Right atrium auricular region (tissue), 2 donors: Measurements from ENCODE around the gene PIP4K2A. TPM values are rescaled to one million over a fixed set of nuclear protein-coding genes. Genes with fewer than 3 reads are reported as not detected.

Source experiments
- DNase-seq: peaks from one replicate; pipeline ENCODE4 v3.0.0-alpha.2; 2019; ENCODE audit warnings: low spot score
- H3K27ac ChIP-seq, 2 donors: fragments of 200-600 bp; sonication (generic); 1 replicate in 1 of 2; 2 replicates in 1 of 2; pipeline ENCODE4 v1.5.1; 2016 to 2019
- H3K27me3 ChIP-seq, 2 donors: fragments of 200-600 bp; sonication (generic); one replicate each; pipeline versions ENCODE4 v1.5.1 to v1.6.0; 2017 to 2019
- H3K36me3 ChIP-seq: fragments of 200-600 bp; sonication (generic); one replicate; pipeline ENCODE4 v1.5.1; 2016
- H3K4me1 ChIP-seq, 2 donors: fragments of 200-600 bp; sonication (generic); one replicate each; pipeline versions ENCODE4 v1.5.1 to v1.6.0; 2017 to 2019
- H3K4me3 ChIP-seq, 2 donors: fragments of 200-600 bp; sonication (generic); 1 replicate in 1 of 2; 2 replicates in 1 of 2; pipeline ENCODE4 v1.5.1; 2017 to 2019; ENCODE audit warnings: mild to moderate bottlenecking in 1 of 2, moderate library complexity in 1 of 2
- H3K9me3 ChIP-seq, 2 donors: fragments of 200-600 bp; sonication (generic); one replicate each; pipeline ENCODE4 v1.5.1; 2019
- CTCF ChIP-seq, 2 donors: fragments of 200-600 bp; sonication (generic); IDR thresholded peaks; one replicate each; pipeline ENCODE4 v1.5.1; 2019; ENCODE audit warnings: antibody characterized with exemption in 2 of 2
- total RNA-seq, 2 donors: library from RNA; depleted of rRNA; stranded (reverse); fragments of >200 nt; gene quantifications; one replicate each; pipeline ENCODE4 v1.1.0, GENCODE V29; 2016

The PIP4K2A gene
- total RNA-seq, 2 donors from 2014 or later, result 12.1 to 18.3 TPM

DNA sequence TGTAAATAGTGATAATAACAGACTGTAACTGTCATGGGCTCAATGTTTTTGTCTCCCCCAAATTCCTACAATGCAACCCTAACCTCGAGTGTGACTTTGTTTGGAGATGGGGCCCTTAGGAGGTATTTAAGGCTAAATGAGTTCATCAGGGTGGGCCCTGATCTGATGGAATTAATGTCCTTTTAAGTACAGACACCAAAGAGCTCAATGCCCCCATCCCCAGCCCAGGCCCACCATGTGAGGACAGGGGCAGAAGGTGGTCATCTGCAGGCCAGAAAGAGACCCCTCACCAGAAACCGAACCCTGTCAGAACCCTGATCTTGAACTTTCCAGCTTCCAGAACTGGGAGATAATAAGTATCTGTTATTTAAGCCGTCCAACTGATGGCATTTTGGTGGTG is 83.2 kb downstream of the PIP4K2A start:
- no peaks in the 10 kb centered on the region for H3K9me3 ChIP-seq
- TF ChIP-seq CTCF (IDR thresholded peaks at IDR 0.05), result no peak
- H3K27ac ChIP-seq, result no peak overlapping the region
- H3K4me1 ChIP-seq, result peaks cover 0 to 22% of the 10 kb centered on the region in 2 donors
- no peak overlapping the region for H3K4me3 ChIP-seq
- DNase-seq, result no peak
- H3K27me3 ChIP-seq, result no peaks in the 10 kb centered on the region
- H3K36me3 ChIP-seq, result no peaks in the 10 kb centered on the region

- H3K36me3 ChIP-seq, result no peaks in the 10 kb centered on the region
- no peaks in the 10 kb centered on the region for H3K9me3 ChIP-seq
- peak overlapping the region in 1 of 2 donors; percentile 26 for H3K27ac ChIP-seq
- TF ChIP-seq CTCF (IDR thresholded peaks at IDR 0.05), result no peak
- no peaks in the 10 kb centered on the region for H3K27me3 ChIP-seq
- H3K4me3 ChIP-seq, result no peak overlapping the region
- peaks cover 0 to 23% of the 10 kb centered on the region in 2 donors for H3K4me1 ChIP-seq
- DNase-seq, result no peak
Observed at GRCh38 chr10:22630234-22631174, 83.9 kb downstream of the PIP4K2A start.

- no peak for DNase-seq
- H3K4me3 ChIP-seq, result no peak overlapping the region
- H3K36me3 ChIP-seq, result no peaks in the 10 kb centered on the region
- no peaks in the 10 kb centered on the region for H3K9me3 ChIP-seq
- no peak for TF ChIP-seq CTCF (IDR thresholded peaks at IDR 0.05)
- H3K4me1 ChIP-seq, result peaks cover 0 to 29% of the 10 kb centered on the region in 2 donors
- peak overlapping the region in 1 of 2 donors; percentile 26 for H3K27ac ChIP-seq
- H3K27me3 ChIP-seq, result no peaks in the 10 kb centered on the region
Observed at GRCh38 chr10:22629852-22630233, 84.5 kb downstream of the PIP4K2A start.

DNA sequence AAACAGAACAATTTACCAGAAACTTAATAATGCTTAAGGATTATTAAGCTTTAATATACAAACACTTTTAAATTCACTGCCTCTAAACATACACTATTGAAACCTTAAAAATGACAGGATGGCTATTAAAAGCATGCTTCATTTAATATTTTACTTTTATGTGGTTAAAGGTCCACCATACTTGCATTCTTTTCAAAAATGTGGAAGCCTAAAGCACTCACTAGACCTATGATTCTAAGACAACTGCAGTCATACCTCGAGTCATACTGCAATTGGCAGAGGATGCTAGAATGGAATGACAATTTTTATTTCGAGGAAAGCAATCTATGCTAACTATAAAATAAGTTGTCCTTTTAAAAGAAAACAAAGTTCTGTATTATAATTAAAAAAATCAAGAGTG is 85.3 kb downstream of the PIP4K2A start:
- TF ChIP-seq CTCF (IDR thresholded peaks at IDR 0.05), result no peak
- H3K9me3 ChIP-seq, result no peaks in the 10 kb centered on the region
- H3K4me1 ChIP-seq, result peaks cover 0 to 36% of the 10 kb centered on the region in 2 donors
- H3K36me3 ChIP-seq, result no peaks in the 10 kb centered on the region
- H3K27me3 ChIP-seq, result no peaks in the 10 kb centered on the region
- no peak overlapping the region for H3K27ac ChIP-seq
- no peak for DNase-seq
- H3K4me3 ChIP-seq, result no peak overlapping the region

- Histone ChIP-seq H3K4me1 (peaks cover 0 to 41% of the 10 kb centered on the region in 2 donors), H3K36me3 (no peaks in the 10 kb centered on the region), H3K27me3 (no peaks in the 10 kb centered on the region), H3K4me3 (no peak overlapping the region), H3K9me3 (no peaks in the 10 kb centered on the region), H3K27ac (no peak overlapping the region)
- no peak for TF ChIP-seq CTCF (IDR thresholded peaks at IDR 0.05)
- DNase-seq, result no peak
Observed at GRCh38 chr10:22628309-22628708, 86.1 kb downstream of the PIP4K2A start.
